SK-N-MC (cell line): ENCODE data around the gene PRIM2.
A peak's percentile ranks its signal among the peaks of the same experiment; 100 is the strongest.
"Not testable (repeated sequence)": the region's sequence is repeated elsewhere in the genome, so short reads cannot be mapped to it uniquely, and the experiment has no call there.

ENCODE experiments used
- DNase-seq: peaks from one replicate; pipeline ENCODE4 v3.0.0-alpha.2; 2011; ENCODE audit warnings: low read depth, low spot score
- H3K27ac ChIP-seq: fragments of 200-600 bp; sonication (generic); 2 replicates; pipeline ENCODE4 v1.5.1; 2016; ENCODE audit warnings: mixed run types
- H3K36me3 ChIP-seq: fragments of 200-600 bp; sonication (generic); 2 replicates; pipeline ENCODE4 v1.6.1; 2017; ENCODE audit warnings: antibody characterized with exemption, low read length, mixed read lengths; ENCODE audit not compliant: insufficient read depth
- H3K4me3 ChIP-seq: fragments of 200-600 bp; sonication (generic); 2 replicates; pipeline ENCODE4 v1.5.1; 2016
- H3K9ac ChIP-seq: fragments of 200-600 bp; sonication (generic); 2 replicates; pipeline ENCODE4 v1.8.0; 2017; ENCODE audit warnings: mixed run types, mixed read lengths; ENCODE audit not compliant: insufficient read length
- H3K9me3 ChIP-seq: fragments of 200-600 bp; sonication (generic); 2 replicates; pipeline ENCODE4 v1.6.1; 2017; ENCODE audit warnings: low read depth, mild to moderate bottlenecking, antibody characterized with exemption, low read length, moderate library complexity, mixed read lengths
- EZH2 ChIP-seq: fragments of 200-600 bp; sonication (generic); IDR thresholded peaks from one replicate; pipeline ENCODE4 v1.6.1; 2017; ENCODE audit warnings: antibody characterized with exemption
- FOXP2 ChIP-seq: optimal IDR thresholded peaks from 2 replicates; pipeline ENCODE3; 2011; ENCODE audit warnings: mild to moderate bottlenecking, moderate library complexity; ENCODE audit not compliant: insufficient read depth; ENCODE audit errors: extremely low read length, control extremely low read depth
- POLR2AphosphoS5 ChIP-seq: IDR thresholded peaks from 2 replicates; pipeline ENCODE4 v1.6.1; 2012; ENCODE audit warnings: mild to moderate bottlenecking, low read depth, low read length, borderline replicate concordance

Gene PRIM2, protein sequence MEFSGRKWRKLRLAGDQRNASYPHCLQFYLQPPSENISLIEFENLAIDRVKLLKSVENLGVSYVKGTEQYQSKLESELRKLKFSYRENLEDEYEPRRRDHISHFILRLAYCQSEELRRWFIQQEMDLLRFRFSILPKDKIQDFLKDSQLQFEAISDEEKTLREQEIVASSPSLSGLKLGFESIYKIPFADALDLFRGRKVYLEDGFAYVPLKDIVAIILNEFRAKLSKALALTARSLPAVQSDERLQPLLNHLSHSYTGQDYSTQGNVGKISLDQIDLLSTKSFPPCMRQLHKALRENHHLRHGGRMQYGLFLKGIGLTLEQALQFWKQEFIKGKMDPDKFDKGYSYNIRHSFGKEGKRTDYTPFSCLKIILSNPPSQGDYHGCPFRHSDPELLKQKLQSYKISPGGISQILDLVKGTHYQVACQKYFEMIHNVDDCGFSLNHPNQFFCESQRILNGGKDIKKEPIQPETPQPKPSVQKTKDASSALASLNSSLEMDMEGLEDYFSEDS

DNA sequence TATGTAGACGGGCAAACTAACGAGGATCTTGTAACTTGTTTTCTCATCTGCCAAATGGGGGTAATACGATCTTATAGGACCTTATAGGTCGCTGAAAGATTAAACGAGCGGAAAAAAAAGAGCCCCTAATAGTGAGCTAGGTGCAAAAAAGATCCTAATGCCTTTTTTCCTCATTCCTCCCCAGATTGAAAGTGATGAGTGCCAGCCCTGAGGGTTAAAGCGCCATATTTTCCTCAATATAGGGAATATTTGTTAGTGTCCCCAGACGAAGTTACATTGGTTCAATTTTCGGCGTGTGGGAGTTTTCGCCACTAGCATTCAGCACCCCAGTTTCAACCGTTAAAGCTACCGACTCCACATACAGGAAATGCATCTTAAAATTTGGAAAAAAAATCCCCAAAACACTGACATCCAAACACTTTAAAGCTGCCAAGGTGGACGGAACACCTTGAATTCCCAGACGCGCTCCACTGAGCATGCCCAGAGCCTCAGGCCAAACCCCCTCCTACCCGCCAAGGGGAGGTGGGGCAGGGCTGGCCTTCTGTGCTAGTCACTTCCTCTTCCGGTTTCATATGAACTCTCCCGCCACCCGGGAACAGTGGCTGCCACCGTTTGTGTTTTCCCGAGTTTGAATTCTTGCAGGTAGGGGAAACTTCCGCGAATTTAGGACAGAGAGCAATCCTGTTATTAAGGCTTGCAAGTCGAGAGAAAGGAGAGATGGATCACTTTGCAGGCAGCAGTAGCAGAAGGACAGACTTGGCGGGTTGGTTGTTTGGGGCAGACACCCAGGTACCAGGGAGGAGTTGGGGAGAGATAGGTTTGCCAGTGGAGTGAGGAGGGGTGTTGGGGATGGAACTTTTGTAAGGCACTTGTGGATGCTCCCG is at the start of gene PRIM2:
Gene PRIM2 (plus strand): TSS at position 571 of the 884 bp plus-strand sequence. CDS start 816 bp downstream, outside the sequence.
- TF ChIP-seq FOXP2 (no peak), POLR2AphosphoS5 (peak; percentile 98), EZH2 (no peak)
- peaks cover 36% of the 10 kb centered on the region for H3K36me3 ChIP-seq
- peak within 1 kb of the TSS; percentile 96 for H3K9ac ChIP-seq
- peak within 1 kb of the TSS; percentile 97 for H3K4me3 ChIP-seq
- peak within 1 kb of the TSS; percentile 65; the same call in 1 of the 2 replicates for H3K27ac ChIP-seq
- peak; percentile 45 for DNase-seq
- no peaks in the 10 kb centered on the region for H3K9me3 ChIP-seq

DNA sequence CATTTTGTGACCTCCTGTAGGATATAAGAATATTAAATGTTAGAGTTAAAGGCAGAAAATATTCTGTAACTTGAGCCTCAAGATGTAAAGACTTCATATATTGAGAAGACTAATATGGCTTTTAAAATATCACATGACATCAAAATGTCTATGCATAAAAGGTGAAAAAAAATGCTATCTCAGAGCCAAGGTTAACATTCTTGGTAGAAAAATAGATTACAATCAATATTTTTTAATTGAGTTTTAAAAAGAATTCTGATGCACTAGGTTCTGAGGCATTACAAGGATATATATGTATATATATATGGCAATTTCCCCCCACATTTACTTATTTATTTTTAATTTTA is 49.2 kb upstream of the PRIM2 start:
- H3K9ac ChIP-seq, result no peak overlapping the region
- DNase-seq, result no peak
- H3K27ac ChIP-seq, result no peak overlapping the region
- no peak overlapping the region for H3K4me3 ChIP-seq
- H3K9me3 ChIP-seq, result no peaks in the 10 kb centered on the region
- TF ChIP-seq FOXP2, result no peak
- no peak for TF ChIP-seq EZH2
- H3K36me3 ChIP-seq, result no peaks in the 10 kb centered on the region

GRCh38 chr6:57274113-57274824 is 43.2 kb upstream of the PRIM2 start:
- H3K4me3 ChIP-seq, H3K27ac ChIP-seq, DNase-seq, H3K9ac ChIP-seq, H3K36me3 ChIP-seq, H3K9me3 ChIP-seq: not testable (repeated sequence)

DNA sequence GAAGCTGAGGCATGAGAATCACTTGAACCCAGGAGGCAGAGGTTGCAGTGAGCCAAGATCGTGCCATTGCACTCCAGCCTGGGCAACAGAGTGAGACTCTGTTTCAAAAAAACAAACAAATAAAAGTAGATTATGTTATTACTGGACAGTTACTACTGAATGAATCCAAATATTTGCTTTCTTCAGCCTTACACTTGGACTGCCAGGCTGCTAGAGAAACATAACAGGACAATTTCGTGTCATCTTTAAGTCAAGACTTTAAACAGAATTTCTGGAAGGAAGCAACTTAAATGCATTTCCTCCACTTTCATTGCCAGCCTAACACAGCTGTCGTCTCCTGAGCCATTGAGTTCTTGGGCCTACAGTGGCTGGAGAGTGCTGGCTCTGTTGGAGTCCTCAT is 42.0 kb upstream of the PRIM2 start:
- no peak overlapping the region for H3K4me3 ChIP-seq

GRCh38 chr6:57276946-57277345 is 40.5 kb upstream of the PRIM2 start:
- DNase-seq, result no peak
- H3K36me3 ChIP-seq, result no peaks in the 10 kb centered on the region
- H3K4me3 ChIP-seq, result no peak overlapping the region
- no peak for TF ChIP-seq FOXP2
- TF ChIP-seq EZH2, result no peak
- no peak for TF ChIP-seq POLR2AphosphoS5
- no peak overlapping the region for H3K9ac ChIP-seq
- H3K27ac ChIP-seq, result no peak overlapping the region
- no peaks in the 10 kb centered on the region for H3K9me3 ChIP-seq

More for the DNA sequence above, 42.0 kb upstream of the PRIM2 start:
- no peak for DNase-seq
- TF ChIP-seq EZH2, result no peak
- no peak for TF ChIP-seq FOXP2
- TF ChIP-seq POLR2AphosphoS5, result no peak
- H3K36me3 ChIP-seq, result no peaks in the 10 kb centered on the region
- no peak overlapping the region for H3K27ac ChIP-seq
- no peak overlapping the region for H3K9ac ChIP-seq
- H3K9me3 ChIP-seq, result no peaks in the 10 kb centered on the region

- no peak overlapping the region for H3K4me3 ChIP-seq
- TF ChIP-seq POLR2AphosphoS5 (no peak), EZH2 (no peak), FOXP2 (no peak)
- H3K9ac ChIP-seq, result no peak overlapping the region
- no peaks in the 10 kb centered on the region for H3K36me3 ChIP-seq
- no peak overlapping the region for H3K27ac ChIP-seq
- no peaks in the 10 kb centered on the region for H3K9me3 ChIP-seq
- no peak for DNase-seq
Observed at GRCh38 chr6:57278570-57278969, 38.9 kb upstream of the PRIM2 start.

DNA sequence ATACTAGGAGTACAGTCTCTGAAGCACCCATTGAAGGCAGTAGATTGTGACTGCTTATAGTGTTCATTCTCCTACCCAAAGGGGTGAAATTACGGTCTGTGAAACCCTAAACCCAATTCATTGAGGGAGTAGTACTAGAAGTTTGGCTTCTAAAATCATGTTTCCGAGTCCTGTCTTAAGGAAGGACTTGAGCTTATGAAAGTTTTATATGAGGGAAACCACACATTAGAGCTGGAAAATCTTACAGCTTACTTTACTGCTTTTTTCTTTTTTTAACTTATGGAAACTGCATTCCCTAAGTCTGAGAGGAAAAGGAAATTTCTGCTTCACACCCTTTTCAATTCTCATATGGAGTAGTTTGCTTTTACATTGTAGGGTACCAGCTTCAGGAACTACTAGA is 38.4 kb upstream of the PRIM2 start:
- TF ChIP-seq FOXP2, result no peak
- TF ChIP-seq POLR2AphosphoS5, result no peak
- Histone ChIP-seq H3K9ac (no peak overlapping the region), H3K4me3 (no peak overlapping the region), H3K9me3 (no peaks in the 10 kb centered on the region), H3K36me3 (no peaks in the 10 kb centered on the region), H3K27ac (no peak overlapping the region)
- DNase-seq, result no peak

DNA sequence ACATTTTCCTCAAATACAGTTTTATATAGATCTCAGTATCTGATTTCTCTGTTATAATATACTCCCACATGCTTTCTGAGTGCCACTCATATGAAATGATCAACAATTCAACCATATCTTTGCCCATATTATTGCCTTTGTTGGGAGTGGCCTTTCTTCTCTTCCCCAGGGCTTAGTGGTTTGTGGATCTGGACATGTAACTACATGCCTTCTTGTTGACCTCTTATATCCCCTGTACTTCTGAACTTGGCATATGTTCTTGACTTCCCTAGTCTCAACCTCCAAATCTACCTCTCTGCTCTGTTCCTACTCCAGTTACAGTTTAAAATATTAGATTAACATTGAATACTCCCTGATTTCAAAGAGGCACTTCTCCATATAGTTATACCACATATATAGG is 34.3 kb upstream of the PRIM2 start:
- DNase-seq, result no peak
- H3K27ac ChIP-seq, result no peak overlapping the region

More for the DNA sequence above, 34.3 kb upstream of the PRIM2 start:
- H3K4me3 ChIP-seq, result no peak overlapping the region
- TF ChIP-seq POLR2AphosphoS5, result no peak
- no peak for TF ChIP-seq EZH2
- no peak for TF ChIP-seq FOXP2
- no peaks in the 10 kb centered on the region for H3K36me3 ChIP-seq
- no peak overlapping the region for H3K9ac ChIP-seq
- no peaks in the 10 kb centered on the region for H3K9me3 ChIP-seq
